HepG2 (cell line): ENCODE results near the gene PET100. TPM values are rescaled to one million over a fixed set of nuclear protein-coding genes. Genes with fewer than 3 reads are reported as not detected.
A peak's percentile ranks its signal among the peaks of the same experiment; 100 is the strongest.

Experiments used
- MIER2 ChIP-seq: IDR thresholded peaks from 2 replicates; pipeline ENCODE4 v1.6.1; 2016; ENCODE audit warnings: missing biosample characterization, missing genetic modification reagents
- MNT ChIP-seq: fragments of 450-650 bp; IDR thresholded peaks from 2 replicates; pipeline ENCODE4 v1.6.1; 2016
- PRDM15 ChIP-seq: sonication (generic); formaldehyde crosslinking; IDR thresholded peaks from 2 replicates; pipeline ENCODE4 v1.4.0; 2020; ENCODE audit warnings: missing genetic modification reagents
- ZEB1 ChIP-seq: IDR thresholded peaks from 2 replicates; pipeline ENCODE4 v1.6.1; 2012; ENCODE audit warnings: mild to moderate bottlenecking, low read depth, inconsistent platforms; ENCODE audit not compliant: insufficient replicate concordance
- ZNF230 ChIP-seq: sonication (generic); formaldehyde crosslinking; IDR thresholded peaks from 2 replicates; pipeline ENCODE4 v1.4.0; 2020; ENCODE audit warnings: mild to moderate bottlenecking, missing genetic modification reagents
- ZSCAN22 ChIP-seq: sonication (generic); formaldehyde crosslinking; IDR thresholded peaks from 2 replicates; pipeline ENCODE4 v1.4.0; 2020; ENCODE audit warnings: mild to moderate bottlenecking, missing genetic modification reagents
- polyA plus RNA-seq, 8 experiments: library from polyadenylated mRNA; depleted of rRNA in 3 of 8; stranded (reverse) in 7 of 8; unstranded in 1 of 8; fragments of >200 nt; fragmentation: Illumina TruSeq in 4 of 8; extraction: Trizol in 4 of 8; gene quantifications; 2 replicates each; pipeline versions ENCODE4 v1.2.1 to v1.2.3, GENCODE V29; 2011 to 2016; ENCODE audit warnings: low read depth in 4 of 8, missing spikeins in 1 of 8, mixed read lengths in 1 of 8; ENCODE audit not compliant: insufficient read depth in 1 of 8
- total RNA-seq, 5 experiments: library from RNA; depleted of rRNA; stranded (reverse); fragments of >200 nt; fragmentation: Illumina TruSeq; extraction: Trizol; gene quantifications; 2 replicates each; pipeline ENCODE4 v1.2.3, GENCODE V29; 2016; ENCODE audit warnings: low read depth in 1 of 5
- TF ChIP-seq, protein P1 (sequence below): sonication (generic); formaldehyde crosslinking; IDR thresholded peaks from 2 replicates; pipeline ENCODE4 v1.5.1; 2020; ENCODE audit warnings: mild to moderate bottlenecking, missing genetic modification reagents, moderate library complexity

Gene PET100
- total and polyA plus RNA-seq, 2 of the 13 experiments (the other 11 are each of a cell fraction or from before 2014, with no cell fraction given), result 22.3 to 66.5 TPM

DNA sequence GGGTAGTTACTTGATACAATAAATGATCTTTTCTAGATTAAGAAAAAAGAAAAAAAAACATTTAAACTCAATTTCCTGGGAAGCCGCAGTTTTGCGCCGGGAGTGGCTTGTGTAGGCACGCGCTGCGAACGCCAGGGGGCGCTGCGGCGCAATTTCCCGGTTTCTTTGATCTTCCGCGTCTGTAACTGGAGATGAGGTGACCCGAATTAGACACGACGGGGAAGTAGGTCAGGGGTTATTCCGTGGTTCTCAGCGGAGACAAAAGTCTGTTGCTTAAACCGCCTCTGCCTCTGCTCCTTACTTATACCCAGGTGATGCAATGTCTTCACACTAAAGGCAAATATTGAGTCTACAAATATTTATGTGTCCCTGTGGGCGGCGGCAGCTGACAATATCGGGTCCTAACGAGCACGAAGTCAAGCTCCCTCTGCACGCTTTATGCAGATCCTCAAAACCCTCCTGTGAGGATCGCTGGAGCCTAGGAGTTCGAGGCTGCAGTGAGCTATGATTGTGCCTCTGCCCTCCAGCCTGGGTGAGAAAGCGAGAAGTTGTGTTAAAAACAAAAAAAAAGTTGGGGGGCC is 22.6 kb downstream of the PET100 start (continued):
- TF ChIP-seq, protein P1, sequence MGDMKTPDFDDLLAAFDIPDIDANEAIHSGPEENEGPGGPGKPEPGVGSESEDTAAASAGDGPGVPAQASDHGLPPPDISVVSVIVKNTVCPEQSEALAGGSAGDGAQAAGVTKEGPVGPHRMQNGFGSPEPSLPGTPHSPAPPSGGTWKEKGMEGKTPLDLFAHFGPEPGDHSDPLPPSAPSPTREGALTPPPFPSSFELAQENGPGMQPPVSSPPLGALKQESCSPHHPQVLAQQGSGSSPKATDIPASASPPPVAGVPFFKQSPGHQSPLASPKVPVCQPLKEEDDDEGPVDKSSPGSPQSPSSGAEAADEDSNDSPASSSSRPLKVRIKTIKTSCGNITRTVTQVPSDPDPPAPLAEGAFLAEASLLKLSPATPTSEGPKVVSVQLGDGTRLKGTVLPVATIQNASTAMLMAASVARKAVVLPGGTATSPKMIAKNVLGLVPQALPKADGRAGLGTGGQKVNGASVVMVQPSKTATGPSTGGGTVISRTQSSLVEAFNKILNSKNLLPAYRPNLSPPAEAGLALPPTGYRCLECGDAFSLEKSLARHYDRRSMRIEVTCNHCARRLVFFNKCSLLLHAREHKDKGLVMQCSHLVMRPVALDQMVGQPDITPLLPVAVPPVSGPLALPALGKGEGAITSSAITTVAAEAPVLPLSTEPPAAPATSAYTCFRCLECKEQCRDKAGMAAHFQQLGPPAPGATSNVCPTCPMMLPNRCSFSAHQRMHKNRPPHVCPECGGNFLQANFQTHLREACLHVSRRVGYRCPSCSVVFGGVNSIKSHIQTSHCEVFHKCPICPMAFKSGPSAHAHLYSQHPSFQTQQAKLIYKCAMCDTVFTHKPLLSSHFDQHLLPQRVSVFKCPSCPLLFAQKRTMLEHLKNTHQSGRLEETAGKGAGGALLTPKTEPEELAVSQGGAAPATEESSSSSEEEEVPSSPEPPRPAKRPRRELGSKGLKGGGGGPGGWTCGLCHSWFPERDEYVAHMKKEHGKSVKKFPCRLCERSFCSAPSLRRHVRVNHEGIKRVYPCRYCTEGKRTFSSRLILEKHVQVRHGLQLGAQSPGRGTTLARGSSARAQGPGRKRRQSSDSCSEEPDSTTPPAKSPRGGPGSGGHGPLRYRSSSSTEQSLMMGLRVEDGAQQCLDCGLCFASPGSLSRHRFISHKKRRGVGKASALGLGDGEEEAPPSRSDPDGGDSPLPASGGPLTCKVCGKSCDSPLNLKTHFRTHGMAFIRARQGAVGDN, result peak; percentile 63
- no peak for TF ChIP-seq ZSCAN22 (CRISPR knock-in tag)
- no peak for TF ChIP-seq PRDM15
- no peak for TF ChIP-seq MNT
- TF ChIP-seq ZEB1, result peak; percentile 16
- TF ChIP-seq ZNF230, result peak; percentile 48; the same call in 1 of the 2 replicates
- TF ChIP-seq MIER2 (CRISPR knock-in tag), result peak; percentile 50; the same call in 1 of the 2 replicates
